Sciatic nerve (tissue), 2 donors: ENCODE data around the gene CLDN5. TPM values are rescaled to one million over a fixed set of nuclear protein-coding genes. Genes with fewer than 3 reads are reported as not detected.

Source experiments
- ATAC-seq: fragments of 200-7000 bp; cut with Tn5 transposase; one replicate; pipeline ENCODE4 v1.9.1; 2020; ENCODE audit warnings: mild to moderate bottlenecking, moderate library complexity
- DNase-seq: peaks from one replicate; pipeline ENCODE4 v3.0.0-alpha.2; 2020; ENCODE audit warnings: low spot score
- intact Hi-C: fragments of 100-400 bp; cut with DNase I; formaldehyde crosslinking; loops from one replicate; pipeline ENCODE4 v1.14.2; 2022
- total RNA-seq: library from RNA; stranded (reverse); fragmentation: NEBNext Ultra II Directional; extraction: Animal tissue kit (Norgen Biotek cat#: 25700); gene quantifications from one replicate; pipeline ENCODE4 v1.2.1, GENCODE V29; 2021
- donor health status: DM: no; HTN: no; CAD: no.
- donor health status: DM: no; HTN: no; CAD: no.

Gene CLDN5
- total RNA-seq, 1 donor from 2014 or later, result 136 TPM

DNA sequence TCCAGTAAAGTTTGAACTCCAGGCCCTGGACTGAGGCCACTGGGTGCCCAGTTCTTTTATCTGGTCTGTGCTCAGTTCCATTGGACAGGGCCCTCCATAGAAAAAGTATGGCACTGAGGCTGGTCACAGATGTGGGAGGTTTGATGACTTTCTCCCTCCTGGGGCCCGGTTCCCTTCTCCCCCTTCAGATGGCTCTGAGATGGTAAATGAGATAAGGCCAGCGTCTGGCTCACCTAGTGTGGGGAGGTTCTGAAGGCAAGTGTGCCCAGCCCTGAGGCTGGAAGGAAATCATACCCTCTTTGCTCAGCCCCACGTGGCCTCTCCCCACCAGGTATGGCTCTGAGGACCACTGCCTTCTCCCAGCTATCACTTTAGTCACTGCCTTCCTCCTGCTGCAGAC, 1.5 kb upstream of the CLDN5 start:
- DNase-seq (no peak), ATAC-seq (no peak)
- intact Hi-C loops, result no loop called here

- intact Hi-C loops, result no loop called here
Measured at GRCh38 chr22:19525116-19525660, 978 bp upstream of the CLDN5 start.

DNA sequence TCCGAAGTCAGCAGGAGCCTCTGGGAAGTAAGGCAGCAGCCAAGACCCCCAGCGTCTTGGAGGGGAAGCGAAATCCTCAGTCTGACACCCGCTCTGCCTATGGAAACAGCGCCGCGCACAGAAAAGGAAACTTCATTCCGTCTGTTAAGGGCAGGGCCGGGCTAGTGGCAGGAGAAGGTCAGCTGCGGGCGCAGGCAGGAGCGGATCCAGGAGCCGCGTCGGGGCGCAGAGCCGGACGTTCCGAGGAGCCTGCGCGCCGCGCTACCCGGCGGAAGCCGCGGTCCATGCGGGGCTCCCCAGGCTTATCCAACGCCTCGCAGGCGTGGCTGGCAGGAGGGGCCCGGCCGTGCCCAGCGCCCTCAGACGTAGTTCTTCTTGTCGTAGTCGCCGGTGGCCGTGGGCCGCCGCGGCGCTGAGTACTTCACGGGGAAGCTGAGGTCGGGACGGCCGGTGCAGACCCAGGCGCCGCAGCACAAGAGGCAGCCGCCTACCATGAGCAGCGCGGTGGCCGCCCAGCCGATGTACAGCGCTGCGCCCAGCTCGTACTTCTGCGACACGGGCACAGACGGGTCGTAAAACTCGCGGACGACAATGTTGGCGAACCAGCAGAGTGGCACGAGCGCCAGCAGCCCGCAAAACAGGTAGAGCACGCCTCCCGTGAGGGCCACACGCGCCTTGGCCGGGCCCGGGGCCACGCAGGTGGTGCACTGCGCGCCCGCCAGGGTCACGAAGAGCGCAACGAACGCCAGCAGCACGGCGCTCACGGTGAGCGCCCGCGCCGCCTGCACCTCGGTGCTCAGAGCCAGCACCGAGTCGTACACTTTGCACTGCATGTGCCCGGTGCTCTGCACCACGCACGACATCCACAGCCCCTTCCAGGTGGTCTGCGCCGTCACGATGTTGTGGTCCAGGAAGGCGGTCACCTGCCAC, 705 bp downstream of the CLDN5 start:
- no peak for ATAC-seq
- intact Hi-C loops, result no loop called here
- no peak for DNase-seq

More at GRCh38 chr22:19525116-19525660, 978 bp upstream of the CLDN5 start:
- ATAC-seq, result no peak
- no peak for DNase-seq

DNA sequence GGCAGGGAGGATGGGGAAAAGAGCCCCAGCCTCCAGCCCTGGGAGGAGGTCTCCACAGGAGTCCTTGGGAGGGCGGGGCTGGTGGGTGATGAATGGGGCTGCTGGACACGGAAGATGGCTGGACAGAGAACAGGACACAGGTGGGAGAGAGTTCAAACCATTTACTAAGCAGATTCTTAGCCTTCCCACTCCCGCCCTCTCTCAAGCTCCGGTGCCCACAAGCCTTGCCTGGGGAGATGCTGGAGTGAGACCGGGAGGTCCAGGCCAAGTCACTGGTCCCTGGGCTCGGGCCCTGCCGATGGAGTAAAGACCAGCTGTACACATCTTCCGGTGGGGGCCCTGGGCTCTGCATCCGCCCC, 1.4 kb downstream of the CLDN5 start:
- DNase-seq (no peak), ATAC-seq (no peak)
- intact Hi-C loops, result no loop called here

DNA sequence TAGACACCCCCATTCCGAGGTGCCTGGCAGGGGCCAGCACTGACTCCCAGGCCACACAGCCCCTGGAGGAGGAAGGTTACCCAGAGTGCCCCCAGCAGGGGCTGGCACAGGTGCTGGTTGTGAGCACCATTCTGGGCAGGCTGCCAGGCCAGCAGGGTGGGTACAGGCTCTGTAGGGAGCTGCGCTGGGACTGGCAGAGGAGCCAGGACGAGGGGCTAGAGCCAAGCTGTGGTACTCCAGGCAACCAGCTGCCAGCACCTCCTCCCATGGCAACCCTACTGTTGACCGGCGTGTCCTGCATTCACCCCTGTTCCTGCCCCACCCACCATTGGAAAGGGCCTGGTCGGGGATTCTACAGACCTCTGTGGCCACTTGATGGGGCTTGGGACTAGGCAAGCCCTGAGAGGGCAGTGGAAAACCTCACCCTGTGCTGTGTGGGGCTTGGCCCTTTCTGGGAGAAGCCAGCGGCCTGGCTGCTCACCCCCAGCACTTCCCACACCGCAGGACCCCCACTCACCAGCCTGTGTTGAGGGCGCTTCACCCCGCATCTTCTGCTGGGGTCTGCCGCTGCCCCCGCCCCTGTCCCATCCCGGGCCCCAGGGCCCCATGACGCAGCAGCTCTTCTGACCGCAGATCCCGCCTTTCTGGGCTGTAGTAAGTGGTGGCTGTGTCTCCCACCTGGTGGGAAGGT, 1.9 kb downstream of the CLDN5 start:
- no peak for ATAC-seq
- intact Hi-C loops, result no loop called here
- no peak for DNase-seq

DNA sequence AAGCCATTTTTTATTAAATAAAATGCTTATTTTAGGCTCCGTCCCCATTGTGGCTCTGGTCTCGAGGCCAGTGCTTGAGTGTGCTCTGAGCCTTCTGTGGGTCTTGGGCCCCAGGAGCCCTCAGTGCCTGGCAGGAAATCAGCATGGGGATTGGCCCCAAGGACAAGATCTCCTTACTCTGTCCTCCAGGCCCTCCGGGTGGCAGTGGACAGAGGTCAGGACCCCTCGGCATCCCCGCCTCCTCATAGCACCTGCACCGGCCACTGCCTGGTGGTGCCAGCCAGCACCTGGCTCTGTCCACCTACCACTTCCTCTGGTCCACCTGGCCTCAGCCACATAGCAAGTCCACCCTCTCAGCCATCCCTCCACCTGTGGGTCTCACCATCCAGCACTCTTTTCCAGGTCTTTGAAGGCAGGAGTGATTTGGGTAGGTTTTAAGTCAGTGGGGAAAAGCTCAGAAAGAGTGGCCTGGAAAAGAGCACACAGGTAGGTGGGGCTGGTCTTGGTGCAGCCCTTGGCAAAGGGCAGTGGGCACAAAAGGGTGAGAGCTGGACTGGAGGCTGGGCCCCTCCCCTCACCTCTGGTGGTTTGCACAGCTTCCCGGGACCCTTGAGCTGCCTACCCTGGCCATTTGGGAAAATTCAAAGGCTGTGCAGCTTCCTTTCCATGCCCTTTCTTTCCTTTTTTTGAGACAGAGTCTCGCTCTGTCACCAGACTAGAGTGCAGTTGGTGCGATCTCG, 3.5 kb downstream of the CLDN5 start:
- ATAC-seq (no peak), DNase-seq (no peak)
- intact Hi-C loops, result no loop called here

DNA sequence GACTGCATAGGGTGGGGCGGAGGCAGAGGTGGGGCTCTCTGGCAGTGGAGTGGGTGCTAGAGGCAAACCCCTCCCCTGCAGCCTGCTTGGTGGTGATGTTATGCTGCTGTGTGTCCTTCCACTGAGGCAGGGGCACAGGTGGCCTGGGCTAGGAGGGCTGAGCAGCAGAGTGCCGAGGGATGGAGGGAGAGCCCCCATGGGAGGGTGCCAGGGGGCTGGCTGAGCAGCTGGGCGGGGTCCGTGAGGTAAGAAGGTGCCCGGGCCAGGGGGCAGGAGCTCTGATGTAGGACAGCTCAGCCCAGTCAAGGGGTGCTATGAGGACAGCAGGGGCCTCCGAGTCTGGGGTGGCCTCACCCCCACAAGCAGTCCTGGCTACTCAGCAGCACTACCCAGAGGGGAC, 4.2 kb downstream of the CLDN5 start:
- intact Hi-C loops, result no loop called here

GRCh38 chr22:19519041-19519926, 4.9 kb downstream of the CLDN5 start:
- no peak for ATAC-seq
- intact Hi-C loops, result no loop called here
- no peak for DNase-seq

More for the DNA sequence above, 4.2 kb downstream of the CLDN5 start:
- DNase-seq (no peak), ATAC-seq (no peak)

GRCh38 chr22:19518635-19519034, 5.6 kb downstream of the CLDN5 start:
- DNase-seq (no peak), ATAC-seq (no peak)
- intact Hi-C loops, result no loop called here

DNA sequence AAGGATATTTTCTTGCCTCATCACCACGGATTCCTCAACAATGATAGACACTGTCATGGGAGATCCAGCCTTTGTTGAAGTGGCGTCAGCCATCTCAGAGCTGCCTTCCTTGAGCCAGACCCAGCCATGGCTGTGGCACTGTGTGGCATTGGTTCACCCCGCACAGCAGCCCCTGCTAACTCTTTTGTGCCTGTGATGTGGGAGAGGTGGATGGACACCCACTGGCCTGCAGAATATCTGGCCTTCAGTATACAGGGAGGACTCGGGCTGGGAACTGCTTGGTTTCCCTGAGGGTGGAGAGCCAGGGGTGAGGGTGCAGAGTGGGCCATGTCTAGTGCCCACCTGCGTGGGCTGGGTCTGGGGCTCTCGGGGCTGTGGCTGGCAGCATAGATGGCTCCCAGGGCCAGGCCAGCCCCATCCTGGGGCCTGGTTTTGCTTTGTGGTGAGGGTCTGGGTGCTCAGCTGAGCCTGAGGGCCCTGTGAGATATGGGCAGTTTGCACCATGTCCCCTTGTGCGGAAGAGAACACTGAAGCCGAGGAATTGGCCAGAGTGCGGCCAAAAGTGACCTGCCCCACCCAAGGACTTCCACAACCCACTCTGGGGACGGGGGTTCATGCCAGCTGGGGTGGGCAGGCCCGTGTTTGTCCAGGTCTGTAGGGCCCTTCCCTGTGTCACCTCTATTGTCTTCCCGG, 6.1 kb downstream of the CLDN5 start:
- intact Hi-C loops, result no loop called here
- DNase-seq, result no peak
- ATAC-seq, result no peak

DNA sequence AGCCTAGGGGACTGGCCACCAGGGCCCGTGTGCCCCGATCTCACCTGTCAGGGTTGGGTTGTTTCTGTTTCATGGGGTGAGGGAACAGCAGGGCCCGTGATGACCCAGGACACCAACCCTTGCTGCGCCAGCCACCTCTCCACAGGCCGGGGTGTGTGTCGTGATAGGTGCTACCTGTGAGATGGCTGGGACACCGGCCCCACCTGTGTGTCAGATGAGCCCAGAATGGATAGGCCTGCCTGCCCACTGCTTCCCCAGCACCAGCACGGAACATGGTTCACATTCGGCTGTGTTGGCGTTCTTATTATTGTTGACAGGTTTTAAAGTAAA, 7.1 kb downstream of the CLDN5 start:
- intact Hi-C loops, result no loop called here
- ATAC-seq (no peak), DNase-seq (no peak)

GRCh38 chr22:19516378-19517170, 7.6 kb downstream of the CLDN5 start:
- ATAC-seq, result no peak
- intact Hi-C loops, result no loop called here

DNA sequence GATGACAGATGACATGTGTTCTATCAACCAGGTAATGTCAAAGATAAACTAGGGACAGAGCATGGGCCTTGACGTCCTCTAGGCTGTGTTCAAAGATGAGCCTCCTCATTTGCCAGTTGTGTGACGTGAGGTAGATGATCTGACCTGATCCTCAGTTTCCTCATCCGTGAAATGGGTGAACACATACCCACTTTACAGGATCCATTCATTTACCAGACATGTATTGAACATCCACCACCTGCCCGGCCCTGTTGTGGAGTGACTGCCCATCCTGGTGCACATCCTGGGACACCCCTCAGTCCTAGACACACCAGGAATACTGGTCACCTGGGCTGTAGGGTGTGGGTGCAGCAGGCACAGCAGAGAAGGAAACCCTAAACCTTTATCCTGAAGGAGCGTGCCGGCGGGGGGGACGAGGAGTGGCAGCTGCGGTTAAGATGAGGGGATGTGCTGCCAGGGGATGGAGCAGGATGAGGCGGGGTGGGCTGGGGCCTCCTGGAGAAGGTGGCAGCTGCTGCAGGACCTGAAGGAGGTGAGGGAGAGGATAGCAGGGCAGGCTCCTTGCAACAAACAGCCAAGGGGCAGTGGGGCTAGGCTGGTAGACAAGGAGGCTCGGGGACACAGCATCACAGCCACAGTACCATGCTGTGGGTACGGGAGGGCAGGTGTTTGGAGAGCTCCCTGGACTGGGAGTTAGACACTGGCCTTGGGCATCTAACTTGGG, 8.4 kb downstream of the CLDN5 start:
- ATAC-seq (no peak), DNase-seq (no peak)
- intact Hi-C loops, result no loop called here

More at GRCh38 chr22:19516378-19517170, 7.6 kb downstream of the CLDN5 start:
- DNase-seq, result no peak

DNA sequence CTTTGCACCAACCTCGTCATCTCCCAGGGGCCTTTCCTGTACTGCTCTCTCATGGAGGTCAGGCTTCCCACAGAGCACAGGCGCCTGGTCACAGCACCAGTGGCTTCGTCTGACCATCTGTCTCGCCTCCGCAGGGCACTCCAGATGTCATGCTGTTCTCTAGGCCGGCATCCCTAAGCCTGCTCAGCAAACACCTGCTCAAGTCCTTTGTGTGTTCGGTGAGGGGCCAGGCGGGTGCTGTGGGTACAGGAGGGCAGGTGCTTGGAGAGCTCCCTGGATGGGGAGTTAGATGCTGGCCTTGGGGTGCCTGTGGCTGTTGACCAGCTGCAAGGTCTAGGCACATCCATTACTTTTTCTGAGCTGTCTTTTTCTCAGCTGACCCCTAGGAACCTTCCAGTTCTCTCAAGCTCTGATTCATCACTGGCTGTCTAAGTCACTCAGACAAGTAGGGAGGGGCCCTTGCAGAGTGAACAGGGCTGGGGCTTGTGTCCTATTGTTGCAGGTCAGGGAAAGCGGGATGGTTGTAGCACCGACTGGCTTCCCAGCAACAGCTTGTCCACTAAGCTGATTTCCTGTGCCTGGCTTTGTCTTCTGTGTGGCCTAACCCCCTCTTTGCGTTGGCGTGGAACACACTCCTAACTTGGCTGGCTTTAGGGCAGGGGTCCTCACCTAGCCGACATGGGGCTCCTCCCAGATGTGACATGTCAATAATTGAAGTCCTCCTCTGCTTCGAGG, 9.2 kb downstream of the CLDN5 start:
- DNase-seq, result no peak
- intact Hi-C loops, result no loop called here
- no peak for ATAC-seq

DNA sequence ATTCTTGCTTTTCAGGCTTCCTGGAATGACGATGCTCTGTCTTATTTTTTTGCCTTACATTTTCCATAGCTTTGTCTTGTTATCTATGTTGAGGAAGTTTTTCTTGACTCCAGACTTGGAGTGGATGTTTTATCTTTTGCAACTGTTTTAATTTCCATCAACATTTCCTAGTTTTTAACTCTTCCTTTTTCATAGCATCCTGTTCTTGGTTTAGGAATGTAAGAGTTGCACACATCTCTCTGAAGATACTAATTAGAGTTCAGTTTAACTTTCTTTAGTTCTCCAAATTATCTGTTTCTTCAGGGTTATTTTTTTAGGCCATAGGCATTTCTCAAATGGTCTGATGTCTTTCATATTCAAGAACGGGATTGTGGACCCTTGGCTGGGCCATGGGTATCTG, 10.4 kb downstream of the CLDN5 start:
- intact Hi-C loops, result no loop called here
- no peak for ATAC-seq
- DNase-seq, result no peak

DNA sequence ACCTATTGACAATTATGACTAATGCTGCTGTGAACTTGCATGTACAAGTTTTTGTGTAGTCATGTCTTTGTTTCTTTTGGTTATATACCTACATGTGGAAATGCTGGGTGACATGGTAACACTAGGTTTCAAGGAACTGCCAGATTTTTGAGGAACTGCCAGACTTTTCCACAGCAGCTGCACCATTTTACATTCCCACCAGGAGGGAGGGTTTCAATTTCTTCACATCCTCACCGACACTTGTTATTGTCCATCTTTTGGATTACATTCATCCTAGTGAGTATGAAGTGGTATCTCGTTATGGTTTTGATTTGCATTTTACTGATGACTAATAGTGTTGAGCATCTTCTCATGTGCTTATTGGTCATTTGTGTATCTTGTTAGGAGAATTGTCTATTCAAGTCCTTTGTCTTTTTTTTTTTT, 13.3 kb downstream of the CLDN5 start:
- no peak for ATAC-seq
- intact Hi-C loops, result no loop called here
- no peak for DNase-seq
